Hematopoietic multipotent progenitor cell (in vitro differentiated cells): ENCODE results near the gene ARHGAP23. TPM values are rescaled to one million over a fixed set of nuclear protein-coding genes. Genes with fewer than 3 reads are reported as not detected.

ENCODE experiments used
- DNase-seq, 3 donors: peaks; one replicate each; pipeline ENCODE4 v3.0.0-alpha.2; 2011 to 2015; ENCODE audit warnings: low read depth in 2 of 3, low spot score in 2 of 3
- total RNA-seq: library from RNA; depleted of rRNA; stranded (reverse); fragments of >200 nt; gene quantifications from one replicate; pipeline ENCODE4 v1.2.3, GENCODE V29; 2012

Gene ARHGAP23
- total RNA-seq, 1 donor, result 16.4 TPM

GRCh38 chr17:38442548-38442947, 14.3 kb downstream of the ARHGAP23 start:
- DNase-seq, result no peak

DNA sequence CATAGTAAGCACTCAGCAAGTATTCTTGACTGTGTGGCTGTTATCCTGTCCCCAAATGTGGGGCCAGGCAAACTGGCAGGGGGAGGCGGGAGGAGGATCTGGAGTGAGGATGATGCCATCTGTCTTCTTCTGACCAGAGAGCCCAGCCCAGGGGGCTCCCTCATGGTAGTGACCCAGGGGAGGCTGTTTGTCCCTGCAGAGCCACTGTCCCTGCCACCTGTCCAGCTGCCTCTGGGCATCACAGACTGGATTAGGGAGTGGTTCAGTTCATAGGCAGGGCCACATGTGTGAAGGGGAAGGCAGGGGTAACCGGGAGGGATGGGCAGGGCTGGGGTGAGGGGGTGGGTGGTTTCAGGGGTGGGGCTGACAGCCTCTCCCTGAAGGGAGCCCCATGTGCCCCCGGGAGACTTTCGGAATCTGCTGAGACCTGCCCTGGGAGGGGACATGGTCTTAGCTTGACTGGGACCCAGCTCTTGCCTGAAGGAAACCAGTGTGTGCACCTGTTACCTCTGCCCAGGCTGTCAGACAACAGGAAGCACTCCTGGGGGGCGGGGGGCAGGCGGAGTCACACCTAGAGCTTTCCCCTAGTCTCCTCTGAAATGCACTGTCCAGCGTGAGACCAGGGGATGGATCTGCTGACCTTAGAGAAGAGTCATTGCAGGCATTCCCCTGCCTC, 15.2 kb downstream of the ARHGAP23 start:
- DNase-seq, result no peak

DNA sequence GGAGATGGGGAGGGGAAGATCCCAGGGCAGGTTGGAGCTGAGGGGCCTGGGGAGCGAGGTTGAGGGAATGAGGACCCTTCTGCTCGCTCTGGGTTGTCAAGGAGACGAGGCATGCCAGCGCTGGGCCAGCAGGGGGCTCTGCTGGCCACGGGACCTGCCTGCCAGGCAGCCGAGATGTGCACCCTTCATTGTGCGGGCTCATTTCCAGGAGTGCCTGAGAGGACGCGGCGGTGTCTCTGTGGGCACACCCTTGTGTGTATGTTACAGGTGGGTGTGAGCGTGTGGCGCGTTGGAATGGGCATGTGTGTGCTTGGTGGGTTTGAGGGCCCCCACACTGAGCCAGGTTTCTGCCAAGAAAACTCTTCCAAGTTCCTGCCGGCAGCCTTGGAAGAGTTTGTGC, 15.9 kb downstream of the ARHGAP23 start:
- DNase-seq, result peak in 2 of 3 donors; percentile 58 to 71

DNA sequence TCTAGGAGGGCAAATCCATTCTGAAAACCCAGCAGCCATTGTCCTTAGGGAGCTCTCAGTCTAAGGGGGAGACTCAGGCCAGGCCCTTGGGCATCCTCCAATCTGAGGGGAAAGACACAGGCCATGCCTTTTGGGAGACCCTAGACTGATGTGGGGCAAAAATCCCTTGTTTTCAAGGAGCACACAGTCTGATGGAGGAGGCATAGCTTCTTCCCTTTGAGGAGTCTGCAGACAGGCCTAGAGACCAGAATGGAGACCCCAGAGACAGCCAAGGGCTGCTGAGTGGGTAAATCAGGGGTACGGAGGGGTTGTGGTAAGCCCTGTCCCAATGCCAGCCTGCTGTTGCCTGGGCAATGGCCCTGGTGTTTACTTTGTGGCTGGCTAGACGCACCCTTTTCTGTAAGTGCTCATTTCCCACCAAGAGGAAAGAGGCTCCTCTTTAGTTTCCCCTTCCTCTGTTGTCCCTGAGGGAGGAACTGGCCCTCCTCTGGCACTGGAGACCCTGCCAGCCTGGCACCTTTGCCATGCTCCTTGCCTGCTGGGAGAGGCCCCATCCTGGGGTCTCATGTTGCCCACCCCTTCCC, 19.3 kb downstream of the ARHGAP23 start:
- DNase-seq, result peak in 2 of 3 donors; percentile 54 to 76

DNA sequence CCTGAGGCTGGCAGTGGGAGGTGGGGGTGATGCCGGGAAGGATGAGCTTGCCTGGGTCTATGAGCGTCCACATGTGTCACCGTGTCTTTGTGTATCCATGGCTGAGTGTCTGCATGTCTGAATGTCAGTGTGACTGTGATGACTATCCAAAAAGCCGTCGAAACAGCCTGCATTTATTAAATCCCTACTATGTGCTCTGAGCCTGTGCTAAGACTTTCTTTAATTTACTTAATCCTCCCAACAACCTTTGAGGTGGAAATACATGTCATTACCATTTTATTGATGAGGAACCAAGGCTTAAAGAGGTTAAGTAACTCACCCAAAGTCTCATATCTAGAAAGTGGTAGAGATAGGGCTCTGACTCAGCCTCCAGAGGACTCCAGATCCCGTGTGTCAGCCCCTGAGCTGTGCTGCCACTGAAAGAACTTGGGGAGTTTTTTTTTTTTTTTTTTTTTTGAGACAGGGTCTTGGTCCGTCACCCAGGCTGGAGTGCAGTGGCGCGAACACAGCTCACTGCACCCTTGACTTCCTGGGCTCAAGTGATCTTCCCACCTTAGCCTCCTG, 20.0 kb downstream of the ARHGAP23 start:
- DNase-seq, result no peak

DNA sequence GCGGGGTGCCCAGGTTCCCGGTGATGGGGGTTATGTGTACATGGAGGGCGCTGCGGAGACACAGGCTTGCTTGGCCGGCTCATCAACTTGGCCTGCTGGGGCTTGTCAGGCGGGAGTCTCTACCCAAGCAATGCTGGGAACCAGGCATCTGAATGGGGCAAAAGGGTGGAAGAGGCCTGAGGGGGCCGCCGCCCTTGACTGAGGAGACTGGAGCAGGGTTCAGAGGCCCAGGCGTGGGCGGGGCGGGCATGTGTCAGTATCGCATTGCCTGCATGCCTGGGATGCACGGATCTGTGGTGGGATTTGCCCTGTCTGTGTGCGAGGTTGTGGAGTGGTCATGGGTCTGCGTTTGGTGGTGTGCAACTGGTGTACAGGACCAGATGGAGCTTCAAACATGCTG, 21.1 kb downstream of the ARHGAP23 start:
- no peak for DNase-seq

DNA sequence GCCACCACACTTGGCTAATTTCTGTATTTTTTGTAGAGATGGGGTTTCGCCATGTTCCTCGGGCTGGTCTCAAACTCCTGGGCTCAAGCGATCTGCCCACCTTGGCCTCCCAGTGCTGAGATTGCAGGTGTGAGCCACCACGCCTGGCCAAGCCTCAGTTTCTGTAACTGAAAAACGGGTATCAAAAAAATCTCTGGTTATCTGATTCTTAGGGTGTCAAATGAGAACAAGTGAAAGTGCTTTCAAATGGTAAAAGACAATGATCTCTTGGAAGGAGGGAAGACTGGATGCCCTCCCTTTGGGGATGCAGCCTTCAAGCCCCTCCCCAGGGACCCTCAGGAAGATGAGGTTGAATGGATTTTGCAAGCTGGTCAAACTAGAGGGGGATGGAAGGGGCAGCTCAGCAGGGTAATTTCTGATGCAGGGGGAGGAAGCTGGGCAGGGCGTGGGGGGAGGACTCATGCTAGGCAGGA, 22.3 kb downstream of the ARHGAP23 start:
- no peak for DNase-seq

DNA sequence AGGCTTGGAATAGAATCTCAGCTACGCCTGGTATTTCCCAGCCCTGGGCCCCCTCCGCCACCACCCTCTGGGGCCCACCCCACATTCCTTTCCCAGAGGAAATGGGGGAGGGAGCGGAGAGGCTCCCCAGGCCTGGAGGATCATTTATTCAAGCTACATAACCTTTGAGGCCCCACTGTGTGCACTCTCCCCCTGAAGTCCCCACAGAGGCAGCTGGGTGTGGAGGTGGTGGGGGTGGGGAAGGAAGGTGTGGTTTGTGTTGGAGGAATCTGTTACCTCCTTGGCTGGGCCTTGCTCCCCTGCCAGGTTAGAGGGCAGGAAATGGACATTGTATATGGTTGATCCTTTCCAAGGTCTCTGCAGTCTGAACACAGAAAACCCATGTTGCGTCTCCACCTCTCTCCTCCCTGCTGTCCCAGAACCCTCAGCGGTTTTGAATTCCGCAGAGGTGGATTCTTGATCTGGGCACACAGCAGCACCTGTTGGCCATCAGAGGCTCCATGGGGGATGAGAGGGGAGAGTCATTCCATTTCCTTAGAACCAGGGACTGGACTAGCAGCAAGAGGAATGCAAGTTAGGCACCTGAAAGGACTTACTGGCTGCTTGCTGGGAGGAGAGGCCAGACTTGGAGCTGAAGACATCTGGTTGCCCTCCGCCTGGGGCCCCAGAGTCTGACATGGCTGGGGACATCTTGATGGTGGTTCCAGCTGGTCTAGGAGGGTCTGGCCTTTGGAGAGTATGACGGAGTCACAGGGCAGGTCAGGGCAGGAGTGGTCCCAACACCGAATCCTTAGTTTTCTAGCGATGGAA, 23.0 kb downstream of the ARHGAP23 start:
- DNase-seq, result no peak

DNA sequence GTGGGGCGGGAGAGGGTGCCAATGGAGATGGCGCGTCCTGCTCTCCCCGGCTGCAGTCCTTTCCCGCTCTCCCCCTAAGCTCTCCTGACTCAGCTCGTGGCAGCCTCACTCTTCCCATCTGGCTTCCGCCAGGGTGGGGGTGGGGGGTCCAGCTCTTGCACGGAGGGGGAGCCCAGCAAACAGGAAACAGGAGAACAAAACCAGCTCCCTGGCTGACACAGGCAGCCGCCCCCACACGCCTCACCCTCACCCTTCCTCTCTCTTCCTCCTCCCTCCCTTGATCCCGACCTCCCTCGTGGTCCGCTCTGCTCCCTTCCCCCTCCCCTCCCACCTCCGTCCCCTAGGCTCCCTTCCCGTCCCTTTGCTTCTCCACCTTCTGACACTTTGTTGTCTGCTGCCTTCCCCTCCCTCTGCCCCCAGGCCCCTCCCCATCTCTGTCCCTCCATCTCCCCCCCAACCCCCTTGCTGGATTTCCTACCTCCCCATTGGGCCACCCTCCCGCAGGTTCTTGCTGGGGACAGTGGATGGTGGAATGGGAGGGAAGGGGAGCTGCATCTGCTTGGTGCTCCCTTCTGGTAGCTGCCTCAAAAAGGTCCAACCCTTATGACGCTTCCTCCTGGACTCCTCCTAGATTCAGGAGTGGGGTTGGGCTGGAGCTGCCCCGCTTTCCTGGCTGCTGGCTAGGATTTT, 23.7 kb downstream of the ARHGAP23 start:
- DNase-seq, result no peak

- no peak for DNase-seq
Observed at GRCh38 chr17:38452719-38453118, 24.5 kb downstream of the ARHGAP23 start.

GRCh38 chr17:38453951-38454421, 25.7 kb downstream of the ARHGAP23 start:
- peak in 1 of 3 donors; percentile 28 for DNase-seq

- no peak for DNase-seq
Observed at GRCh38 chr17:38454532-38454931, 26.3 kb downstream of the ARHGAP23 start.

DNA sequence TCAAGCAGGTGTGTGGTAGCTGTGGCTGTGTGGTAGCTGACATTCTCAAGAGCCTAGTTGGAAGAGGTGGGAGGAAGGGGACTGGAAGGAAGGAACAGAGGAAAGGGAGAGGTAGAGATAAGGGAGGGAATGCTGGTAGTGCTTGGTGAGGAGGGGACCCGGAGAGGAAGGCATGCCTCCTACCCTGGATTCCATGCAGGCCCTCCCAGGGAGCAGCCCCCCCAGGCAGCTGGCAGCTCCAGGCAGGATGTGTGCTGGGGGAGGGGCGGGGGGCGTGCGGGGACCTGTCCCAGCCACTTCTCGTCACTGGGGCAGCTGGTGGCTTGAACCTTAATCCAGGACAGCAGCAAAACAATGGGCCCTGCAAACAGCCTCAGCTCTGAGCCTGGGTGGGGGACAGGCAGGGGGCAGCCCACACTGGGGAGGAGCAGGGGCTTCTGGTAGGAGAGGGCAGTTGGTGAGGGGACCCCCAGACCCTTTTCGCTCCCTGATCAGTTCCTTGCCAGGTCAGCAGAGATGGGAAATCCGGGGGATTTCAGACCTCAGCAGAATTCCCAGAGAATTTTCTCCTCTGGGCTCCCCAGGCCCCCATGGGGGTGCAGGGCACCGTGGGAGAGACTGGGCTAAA, 27.1 kb downstream of the ARHGAP23 start:
- DNase-seq, result no peak

GRCh38 chr17:38456031-38456815, 28.0 kb downstream of the ARHGAP23 start:
- no peak for DNase-seq

GRCh38 chr17:38457577-38458371, 29.5 kb downstream of the ARHGAP23 start:
- no peak for DNase-seq

- no peak for DNase-seq
Observed at GRCh38 chr17:38458521-38458920, 30.3 kb downstream of the ARHGAP23 start.

- DNase-seq, result no peak
Observed at GRCh38 chr17:38459567-38459966, 31.3 kb downstream of the ARHGAP23 start.

- DNase-seq, result no peak
Observed at GRCh38 chr17:38460082-38460715, 31.9 kb downstream of the ARHGAP23 start.
